Muscle layer of duodenum (tissue), 2 donors: Measurements from ENCODE around the gene DCAF4.

Source experiments
- H3K27ac ChIP-seq: one replicate; pipeline ENCODE4 v1.7.0; 2013; ENCODE audit warnings: mild to moderate bottlenecking, low read length
- H3K27me3 ChIP-seq: one replicate; pipeline ENCODE4 v1.7.0; 2013; ENCODE audit warnings: low read depth, mild to moderate bottlenecking, control low read depth, low read length
- H3K36me3 ChIP-seq, 2 donors: one replicate each; pipeline ENCODE4 v1.7.0; 2013; ENCODE audit warnings: low read length in 2 of 2, control low read depth in 1 of 2, mild to moderate bottlenecking in 1 of 2; ENCODE audit not compliant: insufficient read depth in 2 of 2, control insufficient read depth in 1 of 2
- H3K4me1 ChIP-seq, 2 donors: one replicate each; pipeline ENCODE4 v1.7.0; 2013; ENCODE audit warnings: low read length in 2 of 2, mild to moderate bottlenecking in 2 of 2, control low read depth in 1 of 2, moderate library complexity in 1 of 2; ENCODE audit not compliant: insufficient read depth in 2 of 2, control insufficient read depth in 1 of 2
- H3K4me3 ChIP-seq, 2 donors: one replicate each; pipeline ENCODE4 v1.7.0; 2013; ENCODE audit warnings: low read length in 2 of 2, low read depth in 1 of 2, mild to moderate bottlenecking in 1 of 2
- H3K9me3 ChIP-seq, 2 donors: one replicate each; pipeline ENCODE4 v1.7.0; 2013; ENCODE audit warnings: low read length in 2 of 2, control low read depth in 1 of 2, mild to moderate bottlenecking in 1 of 2; ENCODE audit not compliant: control insufficient read depth in 1 of 2
- donor health status: healthy.

The DCAF4 gene

DNA sequence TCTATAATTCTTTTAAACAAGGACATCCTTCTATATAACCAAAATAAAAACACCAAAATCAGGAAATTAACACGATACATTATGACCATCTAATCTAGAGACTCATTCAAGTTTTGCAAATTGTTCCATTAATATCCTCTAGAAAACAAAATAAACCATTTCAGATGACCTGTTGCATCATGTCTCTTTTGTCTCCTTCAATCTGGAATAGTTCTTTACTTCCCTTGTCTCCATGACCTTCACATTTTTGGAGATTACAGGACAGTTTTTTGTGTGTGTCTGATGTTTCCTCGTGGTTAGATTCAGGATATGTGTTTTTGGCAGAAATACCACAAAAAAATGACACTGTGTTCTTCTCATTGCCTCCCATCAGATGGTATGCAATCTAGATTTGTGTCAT is 12.5 kb upstream of the DCAF4 start:
- no peaks in the 10 kb centered on the region for H3K9me3 ChIP-seq
- no peaks in the 10 kb centered on the region for H3K36me3 ChIP-seq
- no peak overlapping the region for H3K4me3 ChIP-seq
- no peak overlapping the region for H3K27ac ChIP-seq
- peaks cover 0 to 12% of the 10 kb centered on the region in 2 donors for H3K4me1 ChIP-seq
- H3K27me3 ChIP-seq = no peaks in the 10 kb centered on the region

DNA sequence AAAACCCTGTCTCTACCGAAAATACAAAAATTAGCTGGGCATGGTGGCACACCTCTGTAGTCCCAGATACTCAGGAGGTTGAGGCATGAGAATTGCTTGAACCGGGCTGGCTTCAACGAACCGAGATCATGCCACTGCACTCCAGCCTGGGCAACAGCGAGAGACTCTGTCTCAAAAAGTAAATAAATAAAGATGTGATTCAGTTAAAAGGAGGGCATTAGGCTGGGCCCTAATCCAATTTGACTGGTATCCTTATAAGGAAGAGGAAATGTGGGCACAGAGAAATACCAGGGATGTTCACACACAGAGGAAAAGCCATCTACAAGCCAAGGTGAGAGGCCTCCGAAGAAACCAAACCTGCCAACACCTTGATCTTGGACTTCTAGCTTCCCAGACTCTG is 10.1 kb upstream of the DCAF4 start:
- Histone ChIP-seq H3K9me3 (no peaks in the 10 kb centered on the region), H3K36me3 (no peaks in the 10 kb centered on the region), H3K4me3 (no peak overlapping the region), H3K27me3 (no peaks in the 10 kb centered on the region), H3K4me1 (peaks cover 0 to 12% of the 10 kb centered on the region in 2 donors), H3K27ac (no peak overlapping the region)

GRCh38 chr14:72917094-72917802 is 9.0 kb upstream of the DCAF4 start:
- H3K9me3 ChIP-seq = no peaks in the 10 kb centered on the region
- H3K27me3 ChIP-seq = no peaks in the 10 kb centered on the region
- H3K4me3 ChIP-seq = no peak overlapping the region
- H3K27ac ChIP-seq = no peak overlapping the region
- H3K36me3 ChIP-seq = no peaks in the 10 kb centered on the region
- H3K4me1 ChIP-seq = peaks cover 0 to 12% of the 10 kb centered on the region in 2 donors

DNA sequence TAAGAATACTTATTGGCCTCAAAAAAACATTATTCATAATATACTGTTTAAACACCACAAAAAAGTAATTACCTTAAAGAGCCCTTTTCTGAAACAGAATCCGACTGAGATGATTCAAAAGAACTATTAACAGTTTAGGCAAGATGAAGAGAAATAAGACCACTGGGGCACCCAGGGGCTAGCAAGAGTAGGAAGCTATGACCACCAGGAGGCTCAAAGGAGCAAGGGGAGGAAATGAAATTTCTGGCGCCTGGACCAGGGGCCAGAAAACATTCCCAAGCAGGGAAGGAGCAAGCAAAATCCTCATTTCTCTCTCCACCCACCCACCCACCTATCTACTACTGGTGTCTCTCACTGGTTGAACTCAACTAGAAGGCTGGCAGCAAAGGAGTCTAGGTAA is 6.3 kb upstream of the DCAF4 start:
- Histone ChIP-seq H3K9me3 (no peaks in the 10 kb centered on the region), H3K4me1 (peaks cover 0 to 12% of the 10 kb centered on the region in 2 donors), H3K27ac (no peak overlapping the region), H3K4me3 (no peak overlapping the region), H3K36me3 (no peaks in the 10 kb centered on the region), H3K27me3 (no peaks in the 10 kb centered on the region)

DNA sequence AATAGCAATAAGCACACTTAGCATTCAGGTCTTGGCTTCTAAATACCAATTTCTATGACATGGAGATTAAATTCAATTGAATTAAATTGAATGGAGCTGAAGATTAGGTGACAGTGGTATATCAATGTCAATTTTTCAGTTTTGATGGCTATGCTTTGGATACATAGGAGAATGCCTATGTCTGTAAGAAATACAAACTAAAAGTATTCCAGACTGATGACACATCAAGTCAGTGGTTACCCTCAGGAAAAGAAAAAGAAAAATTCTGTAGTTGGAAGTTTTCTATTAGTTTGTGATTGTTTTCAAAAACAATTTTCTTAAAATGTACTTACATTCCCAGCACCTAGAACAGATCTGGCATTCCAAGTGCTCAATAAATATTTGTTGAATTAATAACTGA is 4.9 kb upstream of the DCAF4 start:
- H3K4me1 ChIP-seq = peaks cover 0 to 12% of the 10 kb centered on the region in 2 donors
- H3K36me3 ChIP-seq = no peaks in the 10 kb centered on the region
- H3K4me3 ChIP-seq = no peak overlapping the region
- H3K9me3 ChIP-seq = no peaks in the 10 kb centered on the region
- no peak overlapping the region for H3K27ac ChIP-seq
- H3K27me3 ChIP-seq = no peaks in the 10 kb centered on the region

- Histone ChIP-seq H3K9me3 (no peaks in the 10 kb centered on the region), H3K36me3 (no peaks in the 10 kb centered on the region), H3K27ac (no peak overlapping the region), H3K4me3 (no peak overlapping the region), H3K27me3 (no peaks in the 10 kb centered on the region), H3K4me1 (peaks cover 0 to 5% of the 10 kb centered on the region in 2 donors)
These were observed 1.9 kb upstream of the DCAF4 start for GRCh38 chr14:72924337-72924736.

- Histone ChIP-seq H3K27ac (no peak overlapping the region), H3K4me3 (peak overlapping the region in 1 of 2 donors; percentile 95), H3K36me3 (no peaks in the 10 kb centered on the region), H3K27me3 (no peaks in the 10 kb centered on the region), H3K4me1 (peaks cover 0 to 5% of the 10 kb centered on the region in 2 donors), H3K9me3 (no peaks in the 10 kb centered on the region)
These were observed 999 bp upstream of the DCAF4 start for GRCh38 chr14:72925171-72925759.

GRCh38 chr14:72925815-72926291 is 411 bp upstream of the DCAF4 start:
- no peaks in the 10 kb centered on the region for H3K36me3 ChIP-seq
- no peaks in the 10 kb centered on the region for H3K27me3 ChIP-seq
- no peaks in the 10 kb centered on the region for H3K9me3 ChIP-seq
- H3K4me1 ChIP-seq = peaks cover 0 to 5% of the 10 kb centered on the region in 2 donors
- H3K4me3 ChIP-seq = peak overlapping the region; percentile 79 to 95
- no peak overlapping the region for H3K27ac ChIP-seq

GRCh38 chr14:72928872-72929271 is 2.6 kb downstream of the DCAF4 start:
- Histone ChIP-seq H3K36me3 (no peaks in the 10 kb centered on the region), H3K27ac (no peak overlapping the region), H3K27me3 (no peaks in the 10 kb centered on the region), H3K4me3 (no peak overlapping the region), H3K9me3 (no peaks in the 10 kb centered on the region), H3K4me1 (peaks cover 0 to 5% of the 10 kb centered on the region in 2 donors)

GRCh38 chr14:72929316-72930080 is 3.2 kb downstream of the DCAF4 start:
- no peaks in the 10 kb centered on the region for H3K27me3 ChIP-seq
- peaks cover 0 to 5% of the 10 kb centered on the region in 2 donors for H3K4me1 ChIP-seq
- H3K36me3 ChIP-seq = no peaks in the 10 kb centered on the region
- H3K9me3 ChIP-seq = no peaks in the 10 kb centered on the region
- H3K27ac ChIP-seq = no peak overlapping the region
- no peak overlapping the region for H3K4me3 ChIP-seq

DNA sequence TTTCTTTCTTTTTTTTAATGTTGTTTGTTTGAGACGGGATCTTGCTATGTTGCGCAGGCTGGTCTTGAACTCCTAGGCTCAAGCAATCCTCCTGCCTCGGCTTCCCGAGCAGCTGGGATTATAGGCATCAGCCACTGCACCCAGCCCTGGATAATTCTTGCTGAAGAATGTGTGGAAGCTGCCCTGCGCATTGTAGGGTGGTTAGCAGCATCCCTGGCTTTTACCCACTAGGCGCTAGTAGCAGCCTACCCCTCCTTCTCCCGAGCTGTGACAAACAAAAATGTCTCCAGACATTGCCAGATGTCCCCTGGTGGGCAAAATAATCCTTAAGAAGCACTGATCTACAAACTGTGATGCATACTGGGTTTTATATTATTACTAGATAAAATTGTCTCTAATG is 6.6 kb downstream of the DCAF4 start:
- Histone ChIP-seq H3K36me3 (peaks cover 2% of the 10 kb centered on the region in 2 donors), H3K4me3 (no peak overlapping the region), H3K27me3 (no peaks in the 10 kb centered on the region), H3K9me3 (no peaks in the 10 kb centered on the region), H3K27ac (no peak overlapping the region), H3K4me1 (no peaks in the 10 kb centered on the region)
